Keratinocyte (primary cell): ENCODE data around the gene ADNP2. TPM values are rescaled to one million over a fixed set of nuclear protein-coding genes. Genes with fewer than 3 reads are reported as not detected.

Experiments
- DNase-seq: peaks from one replicate; pipeline ENCODE4 v3.0.0-alpha.2; 2011; ENCODE audit warnings: low read depth, missing footprints, low spot score
- FAIRE-seq: peaks from 2 replicates; lab custom pipeline; 2011; peaks lifted over from hg19 to GRCh38; lab: Jason Lieb, UNC
- H2AFZ ChIP-seq: 2 replicates; pipeline ENCODE4 v1.6.0; 2012; ENCODE audit warnings: low read length, control low read depth, inconsistent platforms; ENCODE audit not compliant: control insufficient read depth
- H3K27ac ChIP-seq: 2 replicates; pipeline ENCODE4 v1.5.1; 2011; ENCODE audit warnings: low read length; ENCODE audit not compliant: control insufficient read depth, insufficient read depth
- H3K27me3 ChIP-seq: 3 replicates; pipeline ENCODE4 v1.6.0; 2011; ENCODE audit warnings: low read length; ENCODE audit not compliant: control insufficient read depth, insufficient read depth; ENCODE audit errors: extremely low read depth
- H3K36me3 ChIP-seq, 2 experiments: 2 replicates in 1 of 2; 3 replicates in 1 of 2; pipeline ENCODE4 v1.5.1; 2011; ENCODE audit warnings: low read length in 2 of 2, mild to moderate bottlenecking in 1 of 2; ENCODE audit not compliant: control insufficient read depth in 2 of 2, insufficient read depth in 2 of 2; ENCODE audit errors: extremely low read depth in 1 of 2
- H3K4me1 ChIP-seq: 3 replicates; pipeline ENCODE4 v1.5.1; 2011; ENCODE audit warnings: low read length; ENCODE audit not compliant: control insufficient read depth, insufficient read depth; ENCODE audit errors: extremely low read depth
- H3K4me2 ChIP-seq: 3 replicates; pipeline ENCODE4 v1.6.0; 2011; ENCODE audit warnings: low read depth, low read length; ENCODE audit not compliant: control insufficient read depth, insufficient read depth; ENCODE audit errors: extremely low read depth
- H3K4me3 ChIP-seq, 3 experiments: fragments of 200-600 bp in 1 of 3; sonication (generic) in 1 of 3; 2 replicates in 2 of 3; 3 replicates in 1 of 3; pipeline ENCODE4 v1.5.1; 2011 to 2016; ENCODE audit warnings: low read length in 3 of 3, mild to moderate bottlenecking in 3 of 3, control low read depth in 2 of 3, inconsistent platforms in 1 of 3, low read depth in 1 of 3, mixed read lengths in 1 of 3, mixed run types in 1 of 3, moderate library complexity in 1 of 3; ENCODE audit not compliant: control insufficient read depth in 2 of 3, insufficient read depth in 2 of 3; ENCODE audit errors: extremely low read depth in 1 of 3
- H3K79me2 ChIP-seq: 2 replicates; pipeline ENCODE4 v1.6.0; 2012; ENCODE audit warnings: low read length; ENCODE audit not compliant: control insufficient read depth, insufficient read depth
- H3K9ac ChIP-seq: 3 replicates; pipeline ENCODE4 v1.6.0; 2011; ENCODE audit warnings: low read length; ENCODE audit not compliant: control insufficient read depth, insufficient read depth; ENCODE audit errors: extremely low read depth
- H3K9me1 ChIP-seq: 3 replicates; pipeline ENCODE4 v1.6.0; 2011; ENCODE audit warnings: low read length; ENCODE audit not compliant: control insufficient read depth, insufficient read depth; ENCODE audit errors: extremely low read depth
- H3K9me3 ChIP-seq: 2 replicates; pipeline ENCODE4 v1.5.1; 2012; ENCODE audit warnings: low read depth, low read length; ENCODE audit not compliant: control insufficient read depth
- H4K20me1 ChIP-seq: 3 replicates; pipeline ENCODE4 v1.6.0; 2011; ENCODE audit warnings: low read length; ENCODE audit not compliant: control insufficient read depth, insufficient read depth; ENCODE audit errors: extremely low read depth
- EZH2 ChIP-seq: IDR thresholded peaks from one replicate; pipeline ENCODE4 v1.6.1; 2012; ENCODE audit warnings: inconsistent platforms, mild to moderate bottlenecking, low read length, moderate library complexity
- dilution Hi-C: fragments of 300-500 bp; cut with MboI; formaldehyde crosslinking; loops from one replicate; pipeline ENCODE4 v1.7.0; 2020; ENCODE audit warnings: low sequenced_read_pairs; ENCODE audit not compliant: extremely low pct_ligation_motif_present
- polyA plus RNA-seq, 5 experiments: library from polyadenylated mRNA; depleted of rRNA in 3 of 5; stranded (reverse) in 3 of 5; stranded (forward) in 1 of 5; unstranded in 1 of 5; fragments of >200 nt; gene quantifications; 1 replicate in 1 of 5; 2 replicates in 3 of 5; 3 replicates in 1 of 5; pipeline versions ENCODE4 v1.2.1 to v1.2.3, GENCODE V29; 2011 to 2012; ENCODE audit warnings: missing spikeins in 2 of 5, low read depth in 1 of 5, low replicate concordance in 1 of 5
- TF ChIP-seq, protein P1 (sequence below), 3 experiments: IDR thresholded peaks in 1 of 3; conservative IDR thresholded peaks in 1 of 3; optimal IDR thresholded peaks in 1 of 3; 2 replicates in 2 of 3; 3 replicates in 1 of 3; pipeline versions ENCODE3 to v1.5.1; 2011; ENCODE audit warnings: low read length in 3 of 3, mild to moderate bottlenecking in 3 of 3, moderate library complexity in 2 of 3, control low read depth in 1 of 3, inconsistent platforms in 1 of 3; ENCODE audit not compliant: insufficient read depth in 2 of 3; ENCODE audit errors: extremely low read depth in 1 of 3

Gene ADNP2
- polyA plus RNA-seq, 1 donor (not counting 4 experiments of a cell fraction or from before 2014, with no cell fraction given) = 11.3 TPM

DNA sequence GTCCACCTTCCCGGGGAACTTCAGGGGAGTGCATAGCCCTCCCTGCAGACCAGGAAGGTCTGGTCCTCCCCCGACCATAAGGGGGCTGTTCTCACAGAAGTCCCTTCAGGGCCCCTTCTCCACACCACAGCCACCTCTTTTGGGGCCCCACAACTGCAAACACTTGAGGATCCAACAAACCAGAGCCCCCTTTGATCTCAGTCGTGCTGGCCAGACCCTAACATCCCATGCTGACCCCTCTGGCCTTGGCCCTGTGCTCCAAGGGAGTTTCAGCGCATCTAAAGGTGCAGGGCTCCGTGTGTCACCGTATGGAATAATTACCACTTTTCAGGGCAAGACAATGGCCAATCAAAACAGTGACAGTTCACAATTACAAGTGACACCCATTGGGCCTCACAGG lies 57.7 kb downstream of the ADNP2 start:
- Histone ChIP-seq H3K36me3 (peaks cover 0 to 3% of the 10 kb centered on the region in 2 experiments), H3K27me3 (no peaks in the 10 kb centered on the region), H3K79me2 (peaks cover 6% of the 10 kb centered on the region), H3K4me3 (no peak overlapping the region), H3K27ac (no peak overlapping the region), H3K4me1 (peaks cover 10% of the 10 kb centered on the region), H2AFZ (no peak overlapping the region), H4K20me1 (no peaks in the 10 kb centered on the region), H3K4me2 (no peak overlapping the region), H3K9me1 (no peaks in the 10 kb centered on the region), H3K9ac (no peak overlapping the region), H3K9me3 (no peaks in the 10 kb centered on the region)
- DNase-seq (no peak), FAIRE-seq (no peak)
- no peak for TF ChIP-seq EZH2
- TF ChIP-seq, protein P1, sequence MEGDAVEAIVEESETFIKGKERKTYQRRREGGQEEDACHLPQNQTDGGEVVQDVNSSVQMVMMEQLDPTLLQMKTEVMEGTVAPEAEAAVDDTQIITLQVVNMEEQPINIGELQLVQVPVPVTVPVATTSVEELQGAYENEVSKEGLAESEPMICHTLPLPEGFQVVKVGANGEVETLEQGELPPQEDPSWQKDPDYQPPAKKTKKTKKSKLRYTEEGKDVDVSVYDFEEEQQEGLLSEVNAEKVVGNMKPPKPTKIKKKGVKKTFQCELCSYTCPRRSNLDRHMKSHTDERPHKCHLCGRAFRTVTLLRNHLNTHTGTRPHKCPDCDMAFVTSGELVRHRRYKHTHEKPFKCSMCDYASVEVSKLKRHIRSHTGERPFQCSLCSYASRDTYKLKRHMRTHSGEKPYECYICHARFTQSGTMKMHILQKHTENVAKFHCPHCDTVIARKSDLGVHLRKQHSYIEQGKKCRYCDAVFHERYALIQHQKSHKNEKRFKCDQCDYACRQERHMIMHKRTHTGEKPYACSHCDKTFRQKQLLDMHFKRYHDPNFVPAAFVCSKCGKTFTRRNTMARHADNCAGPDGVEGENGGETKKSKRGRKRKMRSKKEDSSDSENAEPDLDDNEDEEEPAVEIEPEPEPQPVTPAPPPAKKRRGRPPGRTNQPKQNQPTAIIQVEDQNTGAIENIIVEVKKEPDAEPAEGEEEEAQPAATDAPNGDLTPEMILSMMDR (optimal IDR thresholded peaks at IDR 0.05 in 1 of 3, IDR thresholded peaks at IDR 0.05 in 1 of 3, conservative IDR thresholded peaks at IDR 0.05 in 1 of 3; ENCODE audit: extremely low read depth in 1 of 3, insufficient read depth in 2 of 3, low read length in 3 of 3) = no peak
- dilution Hi-C loops = no loop called here

DNA sequence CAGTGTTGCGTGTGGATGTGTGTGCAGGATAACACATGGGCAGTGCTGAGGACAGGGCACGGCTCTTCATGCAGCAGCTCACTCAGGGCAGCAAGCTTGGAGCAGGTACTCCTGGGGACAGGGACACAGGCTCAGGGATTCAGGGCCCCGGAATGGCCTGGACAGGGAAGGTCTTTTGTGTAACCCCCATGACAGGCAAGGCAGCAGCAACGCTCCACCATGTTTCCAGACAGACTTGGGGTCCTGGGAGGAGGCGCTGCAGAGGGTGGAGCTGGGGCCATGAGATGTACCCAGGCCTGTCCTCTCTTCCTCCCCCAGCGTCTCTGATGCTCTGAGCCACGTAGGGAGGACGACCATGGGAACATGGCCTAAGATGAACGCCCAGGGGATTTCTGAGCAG lies 58.3 kb downstream of the ADNP2 start:
- dilution Hi-C loops = no loop called here
- no peak for TF ChIP-seq EZH2
- TF ChIP-seq, protein P1 (optimal IDR thresholded peaks at IDR 0.05 in 1 of 3, IDR thresholded peaks at IDR 0.05 in 1 of 3, conservative IDR thresholded peaks at IDR 0.05 in 1 of 3; ENCODE audit: extremely low read depth in 1 of 3, insufficient read depth in 2 of 3, low read length in 3 of 3) = no peak
- no peaks in the 10 kb centered on the region for H3K27me3 ChIP-seq

More for the DNA sequence above, 58.3 kb downstream of the ADNP2 start:
- Histone ChIP-seq H3K9me3 (no peaks in the 10 kb centered on the region), H3K4me1 (peaks cover 17% of the 10 kb centered on the region), H3K79me2 (peaks cover 6% of the 10 kb centered on the region), H3K9me1 (no peaks in the 10 kb centered on the region), H3K4me2 (no peak overlapping the region), H3K4me3 (no peak overlapping the region), H3K9ac (no peak overlapping the region), H4K20me1 (no peaks in the 10 kb centered on the region), H3K36me3 (peaks cover 0 to 3% of the 10 kb centered on the region in 2 experiments), H3K27ac (no peak overlapping the region), H2AFZ (no peak overlapping the region)
- no peak for DNase-seq
- no peak for FAIRE-seq
